ENCODE results near the gene VKORC1L1.
"Not testable (repeated sequence)": the region's sequence is repeated elsewhere in the genome, so short reads cannot be mapped to it uniquely, and the experiment has no call there.

VKORC1L1 gene

GRCh38 chr7:66000823-66001417 is 128.0 kb downstream of the VKORC1L1 start:
- ATAC-seq, H3K9me3 Mint-ChIP-seq, H3K27ac Mint-ChIP-seq, H3K36me3 Mint-ChIP-seq, H3K4me3 Mint-ChIP-seq, H3K4me1 Mint-ChIP-seq, H3K27me3 Mint-ChIP-seq: not testable (repeated sequence)

DNA sequence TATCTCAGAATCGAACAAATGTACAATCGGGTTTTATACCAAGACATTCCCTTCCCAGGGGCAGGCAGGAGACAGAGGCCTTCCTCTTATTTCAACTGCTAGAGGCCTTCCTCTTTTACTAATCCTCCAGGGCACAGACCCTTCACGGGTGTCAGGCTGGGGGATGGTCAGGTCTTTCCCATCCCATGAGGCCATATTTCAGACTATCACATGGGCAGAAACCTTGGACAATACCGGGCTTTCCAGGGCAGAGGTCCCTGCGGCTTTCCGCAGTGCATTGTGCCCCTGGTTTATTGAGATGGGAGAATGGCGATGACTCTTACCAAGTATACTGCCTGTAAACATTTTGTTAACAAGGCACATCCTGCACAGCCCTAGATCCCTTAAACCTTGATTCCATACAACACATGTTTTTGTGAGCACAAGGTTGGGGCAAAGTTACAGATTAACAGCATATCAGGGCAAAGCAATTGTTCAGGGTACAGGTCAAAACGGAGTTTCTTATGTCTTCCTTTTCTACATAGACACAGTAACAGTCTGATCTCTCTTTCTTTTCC is 132.3 kb downstream of the VKORC1L1 start:
- H3K4me3 Mint-ChIP-seq, H3K27ac Mint-ChIP-seq, H3K36me3 Mint-ChIP-seq, H3K27me3 Mint-ChIP-seq, ATAC-seq, H3K4me1 Mint-ChIP-seq, H3K9me3 Mint-ChIP-seq: not testable (repeated sequence)

DNA sequence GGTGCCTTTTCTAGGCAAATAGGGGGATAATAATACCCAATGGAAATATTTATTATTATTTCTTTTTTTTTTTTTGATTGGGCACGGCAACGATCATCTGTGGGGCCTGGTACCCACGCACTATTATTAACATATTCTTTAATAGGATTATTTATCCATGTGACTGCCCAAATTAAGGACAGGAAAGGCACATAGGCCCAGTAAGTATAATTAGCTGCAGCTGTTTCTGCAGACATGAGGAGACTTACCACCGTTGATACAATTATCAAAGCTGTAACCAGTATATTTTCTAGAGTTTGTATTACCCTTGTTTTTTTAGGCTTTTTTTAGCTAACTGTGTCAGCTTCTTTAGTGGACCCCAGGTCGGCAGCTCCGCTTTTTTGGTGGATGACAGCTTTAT is 134.4 kb downstream of the VKORC1L1 start:
- Mint-ChIP-seq H3K27me3 (peaks cover 12% of the 10 kb centered on the region), H3K4me3 (no peak overlapping the region), H3K36me3 (no peaks in the 10 kb centered on the region), H3K9me3 (no peaks in the 10 kb centered on the region), H3K27ac (no peak overlapping the region), H3K4me1 (no peaks in the 10 kb centered on the region)
- ATAC-seq, result no peak

Measured in stimulated activated memory B cell treated with anti-CD40 and anti-IgM and Interleukin-4, amounts not matched to agents 10 μg/mL and 1 μg/mL and 100 μg/mL, for 72 hours (primary cell).